ENCODE measurements around the gene ZNF625.

- TF ChIP-seq, protein P1, sequence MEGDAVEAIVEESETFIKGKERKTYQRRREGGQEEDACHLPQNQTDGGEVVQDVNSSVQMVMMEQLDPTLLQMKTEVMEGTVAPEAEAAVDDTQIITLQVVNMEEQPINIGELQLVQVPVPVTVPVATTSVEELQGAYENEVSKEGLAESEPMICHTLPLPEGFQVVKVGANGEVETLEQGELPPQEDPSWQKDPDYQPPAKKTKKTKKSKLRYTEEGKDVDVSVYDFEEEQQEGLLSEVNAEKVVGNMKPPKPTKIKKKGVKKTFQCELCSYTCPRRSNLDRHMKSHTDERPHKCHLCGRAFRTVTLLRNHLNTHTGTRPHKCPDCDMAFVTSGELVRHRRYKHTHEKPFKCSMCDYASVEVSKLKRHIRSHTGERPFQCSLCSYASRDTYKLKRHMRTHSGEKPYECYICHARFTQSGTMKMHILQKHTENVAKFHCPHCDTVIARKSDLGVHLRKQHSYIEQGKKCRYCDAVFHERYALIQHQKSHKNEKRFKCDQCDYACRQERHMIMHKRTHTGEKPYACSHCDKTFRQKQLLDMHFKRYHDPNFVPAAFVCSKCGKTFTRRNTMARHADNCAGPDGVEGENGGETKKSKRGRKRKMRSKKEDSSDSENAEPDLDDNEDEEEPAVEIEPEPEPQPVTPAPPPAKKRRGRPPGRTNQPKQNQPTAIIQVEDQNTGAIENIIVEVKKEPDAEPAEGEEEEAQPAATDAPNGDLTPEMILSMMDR (IDR thresholded peaks at IDR 0.05), result no peak
- no peak for TF ChIP-seq EP300 (IDR thresholded peaks at IDR 0.05; ENCODE audit: low read depth)
Measured at GRCh38 chr19:12095111-12095790, 61.3 kb downstream of the ZNF625 start.

All from transverse colon (tissue), 3 donors.